SK-N-SH (cell line): ENCODE measurements around the gene ASB5.

ENCODE experiments used
- CTCF ChIP-seq: fragments of 200-600 bp; sonication (generic); IDR thresholded peaks from 2 replicates; pipeline ENCODE4 v1.6.1; 2017; ENCODE audit warnings: antibody characterized with exemption, mild to moderate bottlenecking, moderate library complexity
- EP300 ChIP-seq, 2 experiments: IDR thresholded peaks; 2 replicates each; pipeline versions ENCODE4 v1.4.0 to v1.6.1; 2012; ENCODE audit warnings: borderline replicate concordance in 1 of 2, low read depth in 1 of 2, low read length in 1 of 2
- MXI1 ChIP-seq: IDR thresholded peaks from 2 replicates; pipeline ENCODE4 v1.6.1; 2012; ENCODE audit warnings: mild to moderate bottlenecking, low read depth, low read length, improper control_type of control experiment
- NRF1 ChIP-seq: IDR thresholded peaks from 2 replicates; pipeline ENCODE4 v1.6.1; 2012; ENCODE audit warnings: low read depth, mild to moderate bottlenecking, low read length
- PBX3 ChIP-seq: IDR thresholded peaks from 2 replicates; pipeline ENCODE4; 2012
- POLR2AphosphoS5 ChIP-seq: IDR thresholded peaks from 2 replicates; pipeline ENCODE4 v1.6.1; 2012; ENCODE audit warnings: low read depth, low read length
- RCOR1 ChIP-seq: fragments of 150-350 bp; IDR thresholded peaks from 2 replicates; pipeline ENCODE4 v1.6.1; 2017; ENCODE audit warnings: antibody characterized with exemption, low read length
- SIN3A ChIP-seq: IDR thresholded peaks from 2 replicates; pipeline ENCODE4 v1.6.1; 2012; ENCODE audit warnings: low read depth, mild to moderate bottlenecking, low read length, moderate library complexity, borderline replicate concordance
- TAF1 ChIP-seq: IDR thresholded peaks from 2 replicates; pipeline ENCODE4 v1.6.1; 2012; ENCODE audit warnings: low read depth, mild to moderate bottlenecking, low read length, moderate library complexity, borderline replicate concordance
- USF1 ChIP-seq: IDR thresholded peaks from 2 replicates; pipeline ENCODE4 v1.4.0; 2012; ENCODE audit warnings: low read depth, borderline replicate concordance

- TF ChIP-seq MXI1 = no peak
- no peak for TF ChIP-seq RCOR1
- TF ChIP-seq TAF1 = no peak
- no peak for TF ChIP-seq CTCF
- no peak for TF ChIP-seq NRF1
- TF ChIP-seq USF1 = no peak
- no peak for TF ChIP-seq POLR2AphosphoS5
- peak; percentile 58 for TF ChIP-seq PBX3
- TF ChIP-seq EP300 (IDR thresholded peaks at IDR 0.05; ENCODE audit: borderline replicate concordance in 1 of 2, low read depth in 1 of 2, low read length in 1 of 2) = peak in 1 of 2 experiments; percentile 43; a peak in 1 of 4 replicates
- no peak for TF ChIP-seq SIN3A
These were observed 17.7 kb upstream of the ASB5 start for GRCh38 chr4:176286728-176287127.
